Liver (tissue), 9 donors: Measurements from ENCODE around the gene SLC16A7. TPM values are rescaled to one million over a fixed set of nuclear protein-coding genes. Genes with fewer than 3 reads are reported as not detected.

Experiments used
- DNase-seq: peaks from one replicate; pipeline ENCODE4 v3.0.0-alpha.2; 2017; ENCODE audit warnings: low spot score
- H3K27ac ChIP-seq, 2 donors: one replicate each; pipeline ENCODE4 v1.7.0; 2013; ENCODE audit warnings: inconsistent platforms in 2 of 2, low read length in 2 of 2, control low read depth in 1 of 2, low read depth in 1 of 2, mild to moderate bottlenecking in 1 of 2
- H3K27me3 ChIP-seq, 4 donors: one replicate each; pipeline versions ENCODE4 v1.6.1 to v1.7.0; 2013; ENCODE audit warnings: low read length in 3 of 4, inconsistent platforms in 1 of 4, mild to moderate bottlenecking in 1 of 4, moderate library complexity in 1 of 4; ENCODE audit not compliant: control insufficient read depth in 4 of 4, insufficient read depth in 4 of 4
- H3K36me3 ChIP-seq, 4 donors: one replicate each; pipeline versions ENCODE4 v1.6.1 to v1.7.0; 2013; ENCODE audit warnings: low read length in 3 of 4, mild to moderate bottlenecking in 3 of 4, low read depth in 1 of 4, moderate library complexity in 1 of 4; ENCODE audit not compliant: control insufficient read depth in 4 of 4, insufficient read depth in 3 of 4
- H3K4me1 ChIP-seq, 4 donors: one replicate each; pipeline versions ENCODE4 v1.6.1 to v1.7.0; 2013; ENCODE audit warnings: low read length in 3 of 4, mild to moderate bottlenecking in 3 of 4, moderate library complexity in 1 of 4; ENCODE audit not compliant: control insufficient read depth in 4 of 4, insufficient read depth in 4 of 4
- H3K4me3 ChIP-seq, 3 donors: one replicate each; pipeline versions ENCODE4 v1.6.1 to v1.7.0; 2013; ENCODE audit warnings: low read length in 3 of 3, control low read depth in 1 of 3, low read depth in 1 of 3, mild to moderate bottlenecking in 1 of 3
- H3K9ac ChIP-seq, 2 donors: one replicate each; pipeline ENCODE4 v1.7.0; 2013; ENCODE audit warnings: low read length in 2 of 2, mild to moderate bottlenecking in 2 of 2, moderate library complexity in 2 of 2, control low read depth in 1 of 2, low read depth in 1 of 2
- H3K9me3 ChIP-seq, 4 donors: one replicate each; pipeline versions ENCODE4 v1.6.1 to v1.7.0; 2013; ENCODE audit warnings: low read length in 3 of 4; ENCODE audit not compliant: control insufficient read depth in 4 of 4
- EGR1 ChIP-seq, 2 donors: IDR thresholded peaks; 2 replicates each; pipeline ENCODE4 v1.6.1; 2016 to 2018; ENCODE audit warnings: antibody characterized with exemption in 2 of 2, low read depth in 2 of 2
- FOXA1 ChIP-seq: IDR thresholded peaks from 2 replicates; pipeline ENCODE4 v1.6.1; 2016; ENCODE audit warnings: antibody characterized with exemption
- FOXA2 ChIP-seq: IDR thresholded peaks from 2 replicates; pipeline ENCODE4 v1.6.1; 2016; ENCODE audit warnings: antibody characterized with exemption
- GABPA ChIP-seq, 2 donors: IDR thresholded peaks in 1 of 2; conservative IDR thresholded peaks in 1 of 2; 2 replicates each; pipeline ENCODE4 v1.6.1; 2016; ENCODE audit warnings: antibody characterized with exemption in 2 of 2, mild to moderate bottlenecking in 1 of 2, moderate library complexity in 1 of 2
- HNF4A ChIP-seq, 2 donors: conservative IDR thresholded peaks; 2 replicates each; pipeline ENCODE4 v1.6.1; 2016; ENCODE audit warnings: antibody characterized with exemption in 2 of 2, mild to moderate bottlenecking in 2 of 2
- HNF4G ChIP-seq: IDR thresholded peaks from 2 replicates; pipeline ENCODE4 v1.6.1; 2016; ENCODE audit warnings: antibody characterized with exemption
- MAX ChIP-seq: IDR thresholded peaks from 2 replicates; pipeline ENCODE4 v1.6.1; 2016; ENCODE audit warnings: antibody characterized with exemption
- NR2F2 ChIP-seq: IDR thresholded peaks from 2 replicates; pipeline ENCODE4 v1.6.1; 2016; ENCODE audit warnings: antibody characterized with exemption
- RAD21 ChIP-seq, 2 donors: IDR thresholded peaks; 2 replicates each; pipeline ENCODE4 v1.6.1; 2016; ENCODE audit warnings: antibody characterized with exemption in 2 of 2, mild to moderate bottlenecking in 2 of 2
- REST ChIP-seq: IDR thresholded peaks from 2 replicates; pipeline ENCODE4 v1.6.1; 2016; ENCODE audit warnings: antibody characterized with exemption, mild to moderate bottlenecking
- RXRA ChIP-seq, 2 donors: IDR thresholded peaks; 2 replicates each; pipeline ENCODE4 v1.6.1; 2017 to 2018; ENCODE audit warnings: antibody characterized with exemption in 2 of 2, mild to moderate bottlenecking in 1 of 2
- SP1 ChIP-seq: IDR thresholded peaks from 2 replicates; pipeline ENCODE4 v1.6.1; 2018; ENCODE audit warnings: antibody characterized with exemption, mild to moderate bottlenecking
- YY1 ChIP-seq: IDR thresholded peaks from 2 replicates; pipeline ENCODE4 v1.6.1; 2016; ENCODE audit warnings: antibody characterized with exemption, mild to moderate bottlenecking
- whole genome bisulfite sequencing: extraction: QIAGEN DNeasy Blood & Tissue Kit; methylation state at CpG from one replicate; pipeline ENCODE4 v1.1.7; 2013; 5-methylcytosine and 5-hydroxymethylcytosine counted together
- polyA plus RNA-seq, 2 donors: library from polyadenylated mRNA; stranded (reverse) in 1 of 2; unstranded in 1 of 2; fragments of 200-250 nt in 1 of 2; fragments of >200 nt in 1 of 2; fragmentation: Nextera tagmentation in 1 of 2; extraction: Ambion mirVana in 1 of 2; gene quantifications; one replicate each; pipeline versions ENCODE4 v1.2.1 to v1.2.3, GENCODE V29; 2013 to 2015
- total RNA-seq, 2 donors: library from RNA; depleted of rRNA; stranded (reverse); fragments of >200 nt; gene quantifications; one replicate each; pipeline ENCODE4 v1.2.3, GENCODE V29; 2014
- TF ChIP-seq, protein P1 (sequence below): IDR thresholded peaks from 2 replicates; pipeline ENCODE4 v1.6.1; 2016; ENCODE audit warnings: antibody characterized with exemption
- donor health status: healthy.
- donor health status: healthy.
- donor health status: healthy.
- donor health status: healthy.
- donor health status: healthy.

SLC16A7 gene
- total and polyA plus RNA-seq, 4 donors = 3.0 to 24.0 (median 12.1) TPM

DNA sequence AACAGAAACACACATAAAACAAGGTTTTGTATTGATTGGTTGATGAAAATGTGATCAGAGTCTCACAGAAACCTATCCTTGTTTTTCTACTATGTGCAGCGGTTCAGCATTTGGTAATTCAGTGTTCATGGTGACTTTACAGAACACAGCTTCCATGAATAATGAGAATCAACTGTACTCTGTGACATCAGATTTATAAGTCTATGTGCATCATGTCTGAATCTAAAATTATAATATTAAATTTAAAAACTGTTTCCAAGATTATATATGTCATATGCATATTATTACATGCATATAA is 104.3 kb downstream of the SLC16A7 start:
- H3K4me1 ChIP-seq = peaks cover 0 to 8% (median 7%) of the 10 kb centered on the region in 4 donors
- DNase-seq = no peak
- H3K4me3 ChIP-seq = peak overlapping the region in 2 of 3 donors; percentile 28 to 60
- H3K9ac ChIP-seq = peak overlapping the region in 1 of 2 donors; percentile 43
- WGBS = 45% methylated on average over 1 of the region's 1 CpG
- no peaks in the 10 kb centered on the region for H3K27me3 ChIP-seq
- no peaks in the 10 kb centered on the region for H3K36me3 ChIP-seq
- TF ChIP-seq RXRA (IDR thresholded peaks at IDR 0.05) = no peak
- TF ChIP-seq REST = no peak
- TF ChIP-seq FOXA1 = no peak
- TF ChIP-seq MAX = no peak
- TF ChIP-seq HNF4A (conservative IDR thresholded peaks at IDR 0.05) = no peak
- TF ChIP-seq YY1 = no peak
- TF ChIP-seq FOXA2 = no peak
- TF ChIP-seq SP1 = no peak
- TF ChIP-seq, protein P1, sequence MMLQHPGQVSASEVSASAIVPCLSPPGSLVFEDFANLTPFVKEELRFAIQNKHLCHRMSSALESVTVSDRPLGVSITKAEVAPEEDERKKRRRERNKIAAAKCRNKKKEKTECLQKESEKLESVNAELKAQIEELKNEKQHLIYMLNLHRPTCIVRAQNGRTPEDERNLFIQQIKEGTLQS = no peak
- no peak for TF ChIP-seq EGR1 (IDR thresholded peaks at IDR 0.05; ENCODE audit: low read depth in 2 of 2)
- no peak for TF ChIP-seq RAD21 (IDR thresholded peaks at IDR 0.05)
- TF ChIP-seq NR2F2 = no peak
- no peak for TF ChIP-seq GABPA (IDR thresholded peaks at IDR 0.05 in 1 of 2, conservative IDR thresholded peaks at IDR 0.05 in 1 of 2)
- H3K9me3 ChIP-seq = no peaks in the 10 kb centered on the region
- peak overlapping the region; percentile 14 to 68 for H3K27ac ChIP-seq

- Histone ChIP-seq H3K4me3 (no peak overlapping the region), H3K36me3 (no peaks in the 10 kb centered on the region), H3K27me3 (no peaks in the 10 kb centered on the region), H3K4me1 (peaks cover 0 to 4% (median 0%) of the 10 kb centered on the region in 4 donors), H3K9ac (no peak overlapping the region), H3K9me3 (peaks cover 0 to 3% (median 0%) of the 10 kb centered on the region in 4 donors), H3K27ac (no peak overlapping the region)
- DNase-seq = no peak
- TF ChIP-seq, protein P1 = no peak
- TF ChIP-seq FOXA2 (no peak), HNF4G (no peak), REST (no peak), MAX (no peak), GABPA (IDR thresholded peaks at IDR 0.05 in 1 of 2, conservative IDR thresholded peaks at IDR 0.05 in 1 of 2) (no peak)
Measured at GRCh38 chr12:59708064-59708463, 112.2 kb downstream of the SLC16A7 start.
